OCI-LY7 (cell line): Measurements from ENCODE around the gene MAGEF1. TPM values are rescaled to one million over a fixed set of nuclear protein-coding genes. Genes with fewer than 3 reads are reported as not detected.

Experiments
- BruUV-seq: library from RNA; stranded (reverse); fragments of 400-500 nt; replicated peaks from 2 replicates; lab custom pipeline; 2021; lab: Mats Ljungman, UMichigan
- CTCF ChIA-PET: fragments of 300-600 bp; sonication (Branson Sonifier 250); formaldehyde crosslinking; loops from one replicate; lab custom pipeline; 2022; ENCODE audit warnings: antibody characterized with exemption; ENCODE audit not compliant: unreplicated experiment; lab: Charles Lee
- POLR2A ChIA-PET: fragments of 300-600 bp; sonication (Branson Sonifier 250); formaldehyde crosslinking; loops from one replicate; lab custom pipeline; 2022; ENCODE audit warnings: antibody characterized with exemption; lab: Charles Lee
- DNase-seq: peaks from one replicate; pipeline ENCODE4 v3.0.0-alpha.2; 2015; ENCODE audit warnings: low spot score
- H2AFZ ChIP-seq: fragments of 200-600 bp; sonication (generic), shearing (Covaris generic); 2 replicates; pipeline ENCODE4 v1.6.1; 2014; ENCODE audit warnings: mild to moderate bottlenecking, antibody characterized with exemption, low read length, moderate library complexity
- H3K27ac ChIP-seq: fragments of 200-600 bp; sonication (generic); 2 replicates; pipeline ENCODE4 v1.5.1; 2014; ENCODE audit warnings: mixed run types, low read depth, mild to moderate bottlenecking, moderate library complexity, low read length, inconsistent platforms; ENCODE audit not compliant: poor library complexity, severe bottlenecking
- H3K36me3 ChIP-seq: fragments of 200-600 bp; sonication (generic); 2 replicates; pipeline ENCODE4 v1.6.1; 2014; ENCODE audit warnings: mild to moderate bottlenecking, antibody characterized with exemption, low read length, moderate library complexity, mixed read lengths; ENCODE audit not compliant: insufficient read depth
- H3K4me1 ChIP-seq: fragments of 200-600 bp; sonication (generic); 2 replicates; pipeline ENCODE4 v1.5.1; 2014; ENCODE audit warnings: mild to moderate bottlenecking, low read length; ENCODE audit not compliant: insufficient read depth, poor library complexity, severe bottlenecking
- H3K4me2 ChIP-seq: fragments of 200-600 bp; sonication (generic); 2 replicates; pipeline ENCODE4 v1.6.1; 2014; ENCODE audit warnings: mild to moderate bottlenecking, low read length
- H3K4me3 ChIP-seq: fragments of 200-600 bp; sonication (generic); 2 replicates; pipeline ENCODE4 v1.5.1; 2014; ENCODE audit warnings: mild to moderate bottlenecking, low read depth, low read length; ENCODE audit not compliant: poor library complexity, severe bottlenecking
- H3K79me2 ChIP-seq: fragments of 200-600 bp; sonication (generic); 2 replicates; pipeline ENCODE4 v1.6.1; 2016; ENCODE audit warnings: low read depth, mild to moderate bottlenecking, low read length, moderate library complexity, mixed read lengths; ENCODE audit not compliant: insufficient read depth
- H3K9me2 ChIP-seq: fragments of 200-600 bp; sonication (generic); 2 replicates; pipeline ENCODE4 v1.6.1; 2016; ENCODE audit warnings: mild to moderate bottlenecking, low read length, mixed read lengths; ENCODE audit not compliant: insufficient read depth
- H3K9me3 ChIP-seq: fragments of 200-600 bp; sonication (generic); 2 replicates; pipeline ENCODE4 v1.6.1; 2014; ENCODE audit warnings: mild to moderate bottlenecking, mixed run types, low read length, mixed read lengths
- H4K20me1 ChIP-seq: fragments of 200-600 bp; sonication (generic); 2 replicates; pipeline ENCODE4 v1.6.1; 2014; ENCODE audit warnings: mild to moderate bottlenecking, antibody characterized with exemption, low read length, moderate library complexity, mixed read lengths; ENCODE audit not compliant: insufficient read depth
- CTCF ChIP-seq: fragments of 200-600 bp; sonication (generic); conservative IDR thresholded peaks from 2 replicates; pipeline ENCODE4 v1.5.1; 2014; ENCODE audit warnings: mild to moderate bottlenecking, antibody characterized with exemption, low read length, moderate library complexity, mixed read lengths
- EZH2phosphoT487 ChIP-seq: fragments of 200-600 bp; sonication (generic); IDR thresholded peaks from 2 replicates; pipeline ENCODE4 v1.6.1; 2018; ENCODE audit warnings: low read depth, borderline replicate concordance, mild to moderate bottlenecking, mixed run types, antibody characterized with exemption, low read length, moderate library complexity, mixed read lengths
- intact Hi-C: fragments of 100-400 bp; cut with micrococcal nuclease; formaldehyde crosslinking; loops from one replicate; pipeline ENCODE4 v1.10.0; 2022; ENCODE audit not compliant: unreplicated experiment
- total RNA-seq, 2 experiments: library from RNA; depleted of rRNA in 1 of 2; stranded (reverse); fragments of >200 nt in 1 of 2; shearing (Covaris generic) in 1 of 2; gene quantifications; 2 replicates each; pipeline ENCODE4 v1.2.3, GENCODE V29; 2014 to 2022

Gene MAGEF1
- total RNA-seq, 2 experiments from 2014 or later = 29.2 to 47.8 TPM

GRCh38 chr3:184760337-184761074, 48.6 kb upstream of the MAGEF1 start:
- no TSS peak for BruUV-seq
- Histone ChIP-seq H3K79me2 (no peaks in the 10 kb centered on the region), H3K4me2 (no peak overlapping the region), H2AFZ (no peak overlapping the region), H3K4me1 (peaks cover 11% of the 10 kb centered on the region), H4K20me1 (no peaks in the 10 kb centered on the region), H3K36me3 (no peaks in the 10 kb centered on the region), H3K27ac (no peak overlapping the region), H3K9me3 (no peaks in the 10 kb centered on the region), H3K9me2 (no peaks in the 10 kb centered on the region), H3K4me3 (no peak overlapping the region)
- no peak for DNase-seq
- ChIA-PET CTCF (no interaction called here), POLR2A (no interaction called here)
- intact Hi-C loops = no loop called here
- TF ChIP-seq CTCF (no peak), EZH2phosphoT487 (no peak)

- H3K4me2 ChIP-seq = no peak overlapping the region
- TF ChIP-seq CTCF (no peak), EZH2phosphoT487 (no peak)
- DNase-seq = no peak
- POLR2A ChIA-PET = no interaction called here
- H3K27ac ChIP-seq = no peak overlapping the region
- H3K4me3 ChIP-seq = no peak overlapping the region
- no peaks in the 10 kb centered on the region for H3K9me3 ChIP-seq
- BruUV-seq = no TSS peak
- peaks cover 6% of the 10 kb centered on the region for H3K4me1 ChIP-seq
- no peaks in the 10 kb centered on the region for H4K20me1 ChIP-seq
- no peaks in the 10 kb centered on the region for H3K9me2 ChIP-seq
- intact Hi-C loops = no loop called here
- H2AFZ ChIP-seq = no peak overlapping the region
- CTCF ChIA-PET = no interaction called here
- no peaks in the 10 kb centered on the region for H3K79me2 ChIP-seq
- H3K36me3 ChIP-seq = no peaks in the 10 kb centered on the region
Observed at GRCh38 chr3:184759666-184760200, 47.9 kb upstream of the MAGEF1 start.

- H3K9me3 ChIP-seq = no peaks in the 10 kb centered on the region
- ChIA-PET POLR2A (interaction anchor here (0.6 kb wide), 2 partner anchors 17 to 24 kb away, joined by 3 read pairs; no protein-coding TSS in a partner anchor), CTCF (no interaction called here)
- H3K4me1 ChIP-seq = peaks cover 6% of the 10 kb centered on the region
- no peaks in the 10 kb centered on the region for H3K79me2 ChIP-seq
- H3K4me2 ChIP-seq = no peak overlapping the region
- no peaks in the 10 kb centered on the region for H4K20me1 ChIP-seq
- intact Hi-C loops = no loop called here
- H3K36me3 ChIP-seq = no peaks in the 10 kb centered on the region
- no peak for DNase-seq
- no TSS peak for BruUV-seq
- H2AFZ ChIP-seq = no peak overlapping the region
- H3K27ac ChIP-seq = no peak overlapping the region
- H3K9me2 ChIP-seq = no peaks in the 10 kb centered on the region
- H3K4me3 ChIP-seq = no peak overlapping the region
- no peak for TF ChIP-seq EZH2phosphoT487
- no peak for TF ChIP-seq CTCF
Observed at GRCh38 chr3:184758056-184758455, 46.2 kb upstream of the MAGEF1 start.
